Left lung (tissue), 10 donors: ENCODE data around the gene NCOA6. TPM values are rescaled to one million over a fixed set of nuclear protein-coding genes. Genes with fewer than 3 reads are reported as not detected.
A peak's percentile ranks its signal among the peaks of the same experiment; 100 is the strongest.

Experiments
- ATAC-seq: fragments of 200-7000 bp; cut with Tn5 transposase; one replicate; pipeline ENCODE4 v1.9.1; 2020; ENCODE audit warnings: moderate library complexity
- DNase-seq, 4 donors: peaks; one replicate each; pipeline ENCODE4 v3.0.0-alpha.2; 2013 to 2020
- H3K27ac ChIP-seq, 2 donors: fragments of 200-600 bp; sonication (generic) in 1 of 2; one replicate each; pipeline versions ENCODE4 v1.5.0 to v1.8.0; 2020 to 2021
- H3K27me3 ChIP-seq, 2 donors: fragments of 200-600 bp; sonication (generic) in 1 of 2; one replicate each; pipeline versions ENCODE4 v1.5.0 to v1.8.0; 2020 to 2021
- H3K36me3 ChIP-seq, 2 donors: fragments of 200-600 bp; sonication (generic) in 1 of 2; one replicate each; pipeline versions ENCODE4 v1.5.0 to v1.8.0; 2020 to 2021
- H3K4me1 ChIP-seq, 2 donors: fragments of 200-600 bp; one replicate each; pipeline ENCODE4 v1.8.0; 2021
- H3K4me3 ChIP-seq, 2 donors: fragments of 200-600 bp; sonication (generic) in 1 of 2; one replicate each; pipeline versions ENCODE4 v1.5.0 to v1.8.0; 2020 to 2021; ENCODE audit warnings: mild to moderate bottlenecking in 1 of 2
- H3K9me3 ChIP-seq, 2 donors: fragments of 200-600 bp; sonication (generic) in 1 of 2; one replicate each; pipeline versions ENCODE4 v1.5.0 to v1.8.0; 2020 to 2021
- intact Hi-C, 2 donors: fragments of 100-400 bp; cut with DNase I; formaldehyde crosslinking; loops; one replicate each; pipeline versions ENCODE4 v1.11.2 to v1.14.2; 2022
- polyA plus RNA-seq, 6 donors: library from polyadenylated mRNA; unstranded; fragments of 120-200 nt; gene quantifications; one replicate each; pipeline ENCODE4 v1.2.1, GENCODE V29; 2013; ENCODE audit not compliant: insufficient read length in 6 of 6
- total RNA-seq, 2 donors: library from RNA; stranded (reverse); fragmentation: NEBNext Ultra II Directional; extraction: Animal tissue kit (Norgen Biotek cat#: 25700); gene quantifications; one replicate each; pipeline ENCODE4 v1.2.1, GENCODE V29; 2021
- TF ChIP-seq, protein P1 (sequence below), 2 donors: fragments of 200-600 bp; sonication (generic) in 1 of 2; IDR thresholded peaks; one replicate each; pipeline versions ENCODE4 v1.5.0 to v1.8.0; 2021; ENCODE audit warnings: antibody characterized with exemption in 2 of 2
- donor health status: DM: no; HTN: yes; CAD: no.
- donor health status: DM: no; HTN: no; CAD: no.

NCOA6 gene
- total and polyA plus RNA-seq, 8 donors: 26.0 to 52.3 (median 45.0) TPM

DNA sequence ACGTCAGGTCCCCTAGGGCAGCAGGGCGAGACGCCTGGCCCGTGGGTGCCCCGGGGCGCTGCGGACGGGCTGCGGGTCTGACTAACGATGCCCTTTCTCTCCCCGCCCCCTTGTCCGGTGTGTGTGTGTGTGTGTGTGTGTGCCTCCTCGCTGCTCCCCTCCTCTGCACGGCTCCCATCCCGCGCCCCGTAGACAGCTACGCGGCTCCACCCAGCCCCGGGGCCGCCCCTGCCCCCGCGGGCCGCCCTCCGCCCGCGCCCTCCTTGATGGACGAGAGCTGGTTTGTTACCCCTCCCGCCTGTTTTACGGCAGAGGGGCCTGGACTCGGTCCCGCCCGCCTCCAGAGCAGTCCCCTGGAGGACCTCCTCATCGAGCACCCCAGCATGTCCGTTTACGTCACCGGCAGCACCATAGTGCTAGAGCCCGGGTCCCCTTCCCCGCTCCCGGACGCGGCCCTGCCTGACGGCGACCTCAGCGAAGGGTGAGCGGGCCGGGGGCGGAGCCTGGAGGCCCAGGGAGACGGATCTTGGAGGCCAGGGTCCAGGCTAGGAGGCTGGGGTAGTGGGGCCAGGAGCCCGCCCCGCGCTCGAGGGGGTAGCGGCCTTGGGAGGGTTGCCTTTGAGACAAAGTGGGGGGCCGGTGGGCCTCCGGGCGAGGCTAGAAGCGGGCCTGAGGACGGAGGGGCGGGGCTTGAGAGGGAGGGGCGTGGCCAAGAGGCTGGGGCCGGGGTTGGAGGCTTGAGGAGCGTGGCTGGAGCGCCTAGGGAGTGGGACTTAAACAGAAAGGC lies 116.2 kb downstream of the NCOA6 start:
- peak; percentile 84 for ATAC-seq
- intact Hi-C loops: loop anchor here in 1 of 2 donors (10.0 kb wide), 1 partner anchor 174 kb away; no protein-coding TSS in a partner anchor

DNA sequence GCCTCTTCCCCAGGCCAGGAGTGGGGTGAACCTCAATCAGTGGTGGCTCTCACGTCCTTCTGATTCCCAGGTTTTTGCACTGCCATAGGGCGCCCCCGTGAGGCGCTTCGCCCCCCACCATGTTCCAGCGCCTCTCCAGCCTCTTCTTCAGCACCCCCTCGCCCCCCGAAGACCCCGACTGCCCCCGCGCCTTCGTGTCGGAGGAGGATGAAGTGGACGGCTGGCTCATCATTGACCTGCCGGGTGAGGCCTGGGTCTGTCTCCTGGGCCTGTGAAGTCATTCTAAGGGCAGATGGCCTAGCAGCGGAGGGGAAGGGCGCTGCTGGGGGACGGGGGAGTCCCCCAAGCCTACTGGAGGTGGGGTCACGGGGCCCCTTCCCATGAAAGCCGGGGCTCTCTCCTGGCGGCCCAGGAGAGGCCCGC lies 116.8 kb downstream of the NCOA6 start:
- intact Hi-C loops: loop anchor here in 1 of 2 donors (10.0 kb wide), 1 partner anchor 174 kb away; no protein-coding TSS in a partner anchor
- Histone ChIP-seq H3K9me3 (no peaks in the 10 kb centered on the region), H3K27ac (peak overlapping the region; percentile 76 to 89), H3K36me3 (peaks cover 0 to 12% of the 10 kb centered on the region in 2 donors), H3K4me3 (peak overlapping the region; percentile 78 to 87), H3K4me1 (peaks cover 9 to 52% of the 10 kb centered on the region in 2 donors), H3K27me3 (peaks cover 0 to 4% of the 10 kb centered on the region in 2 donors)
- ATAC-seq (peak; percentile 4), DNase-seq (peak in 3 of 4 donors; percentile 51 to 86 (median 55))
- TF ChIP-seq, protein P1, sequence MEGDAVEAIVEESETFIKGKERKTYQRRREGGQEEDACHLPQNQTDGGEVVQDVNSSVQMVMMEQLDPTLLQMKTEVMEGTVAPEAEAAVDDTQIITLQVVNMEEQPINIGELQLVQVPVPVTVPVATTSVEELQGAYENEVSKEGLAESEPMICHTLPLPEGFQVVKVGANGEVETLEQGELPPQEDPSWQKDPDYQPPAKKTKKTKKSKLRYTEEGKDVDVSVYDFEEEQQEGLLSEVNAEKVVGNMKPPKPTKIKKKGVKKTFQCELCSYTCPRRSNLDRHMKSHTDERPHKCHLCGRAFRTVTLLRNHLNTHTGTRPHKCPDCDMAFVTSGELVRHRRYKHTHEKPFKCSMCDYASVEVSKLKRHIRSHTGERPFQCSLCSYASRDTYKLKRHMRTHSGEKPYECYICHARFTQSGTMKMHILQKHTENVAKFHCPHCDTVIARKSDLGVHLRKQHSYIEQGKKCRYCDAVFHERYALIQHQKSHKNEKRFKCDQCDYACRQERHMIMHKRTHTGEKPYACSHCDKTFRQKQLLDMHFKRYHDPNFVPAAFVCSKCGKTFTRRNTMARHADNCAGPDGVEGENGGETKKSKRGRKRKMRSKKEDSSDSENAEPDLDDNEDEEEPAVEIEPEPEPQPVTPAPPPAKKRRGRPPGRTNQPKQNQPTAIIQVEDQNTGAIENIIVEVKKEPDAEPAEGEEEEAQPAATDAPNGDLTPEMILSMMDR (IDR thresholded peaks at IDR 0.05): peak; percentile 33 to 47

More for the DNA sequence above, 116.2 kb downstream of the NCOA6 start:
- H3K4me3 ChIP-seq: peak overlapping the region; percentile 78 to 87
- peaks cover 0 to 18% of the 10 kb centered on the region in 2 donors for H3K36me3 ChIP-seq
- peaks cover 0 to 4% of the 10 kb centered on the region in 2 donors for H3K27me3 ChIP-seq
- no peaks in the 10 kb centered on the region for H3K9me3 ChIP-seq
- peaks cover 9 to 52% of the 10 kb centered on the region in 2 donors for H3K4me1 ChIP-seq
- TF ChIP-seq, protein P1 (IDR thresholded peaks at IDR 0.05): no peak
- peak; percentile 71 to 94 (median 85) for DNase-seq
- peak overlapping the region; percentile 76 to 89 for H3K27ac ChIP-seq

DNA sequence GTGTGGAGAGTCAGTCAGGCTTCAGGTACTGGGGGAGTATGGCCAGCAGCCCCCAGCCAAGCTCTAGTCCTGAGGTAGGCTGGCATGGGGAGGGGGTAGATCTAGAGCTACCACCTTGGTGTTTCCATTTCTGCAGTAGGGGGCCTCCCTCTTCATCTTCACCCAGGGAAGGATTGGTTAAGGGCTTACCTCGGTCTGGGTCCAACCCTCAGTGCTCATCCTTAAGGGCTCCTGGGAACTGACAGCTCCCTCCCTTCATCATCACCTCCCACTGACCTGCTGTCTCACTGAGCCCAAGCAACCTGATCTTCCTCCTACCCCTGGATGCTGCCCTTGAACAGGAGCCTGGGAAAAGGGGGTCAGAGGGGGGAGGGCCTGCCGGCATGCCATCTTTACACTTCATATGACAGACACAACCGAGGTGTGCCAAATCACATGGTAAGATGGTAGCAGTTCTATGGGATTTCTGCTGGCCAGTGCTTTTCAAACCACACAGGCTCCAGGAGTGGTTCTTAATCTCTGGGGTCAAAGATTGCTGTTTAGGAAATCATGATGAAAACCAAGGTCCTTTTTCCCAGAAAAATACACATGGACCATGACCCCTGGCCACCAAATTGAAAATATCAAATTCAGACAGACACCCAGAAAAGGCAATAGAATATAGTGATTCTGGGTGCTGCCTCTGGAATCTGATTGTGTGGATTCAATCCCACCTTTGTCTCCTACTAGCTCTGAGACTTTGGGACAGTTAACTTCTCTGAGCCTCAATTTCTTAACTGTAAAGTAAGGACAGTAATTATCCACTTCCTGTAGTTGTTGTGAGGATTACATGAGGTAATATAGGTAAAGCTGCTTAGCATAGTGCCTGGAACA lies 118.3 kb downstream of the NCOA6 start:
- intact Hi-C loops: loop anchor here in 1 of 2 donors (10.0 kb wide), 1 partner anchor 172 kb away; no protein-coding TSS in a partner anchor
- no peak for ATAC-seq
- Histone ChIP-seq H3K4me1 (peaks cover 9 to 51% of the 10 kb centered on the region in 2 donors), H3K27me3 (peaks cover 0 to 4% of the 10 kb centered on the region in 2 donors), H3K36me3 (no peaks in the 10 kb centered on the region), H3K9me3 (no peaks in the 10 kb centered on the region), H3K27ac (peak overlapping the region in 1 of 2 donors; percentile 100), H3K4me3 (no peak overlapping the region)
- TF ChIP-seq, protein P1 (IDR thresholded peaks at IDR 0.05): no peak
- DNase-seq: no peak

DNA sequence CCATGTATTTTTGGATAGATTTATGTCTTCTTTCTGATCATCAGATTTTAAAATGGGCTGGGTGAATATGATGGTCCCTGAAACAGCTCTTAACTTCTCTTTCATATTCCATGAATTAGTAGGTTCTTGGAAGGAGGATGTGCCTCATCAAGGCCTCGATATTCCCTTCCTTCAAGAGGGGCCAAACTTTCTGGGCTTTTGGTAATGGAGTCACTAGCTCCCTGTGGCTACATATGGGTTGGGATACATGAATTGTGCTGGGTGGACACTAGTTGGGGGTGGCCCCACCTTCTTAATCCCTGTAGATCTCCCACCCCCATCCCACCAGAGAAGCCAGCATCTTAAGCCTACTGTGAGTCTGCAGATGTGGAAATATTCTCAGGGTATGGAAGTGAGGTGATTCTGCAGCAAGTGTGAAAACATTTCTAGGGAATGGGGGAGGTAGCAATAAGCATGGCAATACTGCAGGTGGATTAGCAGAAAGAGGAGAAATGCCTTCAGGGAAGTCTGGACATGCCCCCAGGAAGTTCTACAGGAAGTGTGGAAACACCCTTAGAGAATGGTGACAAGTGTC lies 119.1 kb downstream of the NCOA6 start:
- no peak overlapping the region for H3K4me3 ChIP-seq
- peak overlapping the region; percentile 100 for H3K27ac ChIP-seq
- H3K4me1 ChIP-seq: peaks cover 9 to 51% of the 10 kb centered on the region in 2 donors
- ATAC-seq (no peak), DNase-seq (no peak)
- H3K9me3 ChIP-seq: no peaks in the 10 kb centered on the region
- TF ChIP-seq, protein P1 (IDR thresholded peaks at IDR 0.05): no peak
- peaks cover 0 to 4% of the 10 kb centered on the region in 2 donors for H3K27me3 ChIP-seq
- intact Hi-C loops: loop anchor here in 1 of 2 donors (10.0 kb wide), 1 partner anchor 172 kb away; no protein-coding TSS in a partner anchor
- no peaks in the 10 kb centered on the region for H3K36me3 ChIP-seq
